CD1c-positive myeloid dendritic cell (primary cell): ENCODE measurements around the gene GPLD1.
A peak's percentile ranks its signal among the peaks of the same experiment; 100 is the strongest.
"Not testable (repeated sequence)": the region's sequence is repeated elsewhere in the genome, so short reads cannot be mapped to it uniquely, and the experiment has no call there.

ENCODE experiments used
- DNase-seq: peaks from one replicate; pipeline ENCODE4 v3.0.0-alpha.2; 2016; ENCODE audit errors: extremely low spot score

Gene GPLD1

GRCh38 chr6:24489470-24489869 is at the start of gene GPLD1:
Gene GPLD1 (minus strand): TSS chr6:24489578. CDS start chr6:24489511, 67 bp downstream.
- no peak for DNase-seq

GRCh38 chr6:24537771-24538385 is 48.5 kb upstream of the GPLD1 start:
- DNase-seq: no peak

- DNase-seq: no peak
These were observed 47.8 kb upstream of the GPLD1 start for GRCh38 chr6:24537082-24537699.

- no peak for DNase-seq
These were observed 47.1 kb upstream of the GPLD1 start for GRCh38 chr6:24536466-24536865.

GRCh38 chr6:24535210-24535609 is 45.8 kb upstream of the GPLD1 start:
- DNase-seq: no peak

- no peak for DNase-seq
These were observed 45.0 kb upstream of the GPLD1 start for GRCh38 chr6:24534329-24534728.

- no peak for DNase-seq
These were observed 40.6 kb upstream of the GPLD1 start for GRCh38 chr6:24529985-24530384.

- DNase-seq: peak; percentile 24
These were observed 35.4 kb upstream of the GPLD1 start for GRCh38 chr6:24524805-24525204.

- DNase-seq: no peak
These were observed 35.0 kb upstream of the GPLD1 start for GRCh38 chr6:24524329-24524728.

- DNase-seq: no peak
These were observed 33.1 kb upstream of the GPLD1 start for GRCh38 chr6:24522228-24523176.

- DNase-seq: peak; percentile 20
These were observed 31.7 kb upstream of the GPLD1 start for GRCh38 chr6:24520929-24521546.

- DNase-seq: no peak
These were observed 28.5 kb upstream of the GPLD1 start for GRCh38 chr6:24517659-24518543.

GRCh38 chr6:24513602-24514001 is 24.2 kb upstream of the GPLD1 start:
- no peak for DNase-seq

- not testable (repeated sequence) for DNase-seq
These were observed 22.6 kb upstream of the GPLD1 start for GRCh38 chr6:24511976-24512375.

- DNase-seq: no peak
These were observed 17.6 kb upstream of the GPLD1 start for GRCh38 chr6:24506814-24507520.

GRCh38 chr6:24504649-24505586 is 15.5 kb upstream of the GPLD1 start:
- DNase-seq: no peak

- no peak for DNase-seq
These were observed 14.9 kb upstream of the GPLD1 start for GRCh38 chr6:24504287-24504648.

GRCh38 chr6:24501914-24502313 is 12.5 kb upstream of the GPLD1 start:
- no peak for DNase-seq

- no peak for DNase-seq
These were observed 12.0 kb upstream of the GPLD1 start for GRCh38 chr6:24501374-24501773.
